Muscle of leg (tissue), 11 donors: ENCODE data around the gene WASHC2A. TPM values are rescaled to one million over a fixed set of nuclear protein-coding genes. Genes with fewer than 3 reads are reported as not detected.
"Not testable (repeated sequence)": the region's sequence is repeated elsewhere in the genome, so short reads cannot be mapped to it uniquely, and the experiment has no call there.

Experiments
- DNase-seq: peaks from one replicate; pipeline ENCODE4 v3.0.0; 2013
- H3K27ac ChIP-seq: one replicate; pipeline ENCODE4 v1.5.1; 2013; ENCODE audit warnings: mild to moderate bottlenecking, low read length, control low read depth
- H3K27me3 ChIP-seq: one replicate; pipeline ENCODE4 v1.6.1; 2013; ENCODE audit warnings: low read length; ENCODE audit not compliant: control insufficient read depth, insufficient read depth
- H3K36me3 ChIP-seq: one replicate; pipeline ENCODE4 v1.6.1; 2013; ENCODE audit warnings: low read length; ENCODE audit not compliant: control insufficient read depth, insufficient read depth
- H3K4me1 ChIP-seq: one replicate; pipeline ENCODE4 v1.6.1; 2013; ENCODE audit warnings: low read length; ENCODE audit not compliant: control insufficient read depth, insufficient read depth
- H3K4me3 ChIP-seq: one replicate; pipeline ENCODE4 v1.5.1; 2013; ENCODE audit warnings: low read length, control low read depth
- H3K9me3 ChIP-seq: replicated peaks from 2 replicates; pipeline ENCODE4 v1.6.1; 2013; ENCODE audit warnings: low read depth, low read length; ENCODE audit not compliant: control insufficient read depth
- WGBS: methylation state at CpG from one replicate; pipeline ENCODE4 v1.1.5; 2013; ENCODE audit warnings: missing lambda C conversion rate; ENCODE audit not compliant: insufficient coverage; 5-methylcytosine and 5-hydroxymethylcytosine counted together
- polyA plus RNA-seq, 8 donors: library from polyadenylated mRNA; unstranded; fragments of 120-200 nt; gene quantifications; one replicate each; pipeline versions ENCODE4 v1.2.1 to v1.2.3, GENCODE V29; 2013; ENCODE audit warnings: inconsistent platforms in 1 of 8, low replicate concordance in 1 of 8; ENCODE audit not compliant: insufficient read length in 8 of 8, insufficient read depth in 1 of 8
- total RNA-seq: library from RNA; stranded (reverse); fragments of 120-200 nt; gene quantifications from one replicate; pipeline ENCODE4 v1.2.4, GENCODE V29; 2013

Gene WASHC2A
- total and polyA plus RNA-seq, 9 donors = 22.0 to 32.4 (median 25.2) TPM

DNA sequence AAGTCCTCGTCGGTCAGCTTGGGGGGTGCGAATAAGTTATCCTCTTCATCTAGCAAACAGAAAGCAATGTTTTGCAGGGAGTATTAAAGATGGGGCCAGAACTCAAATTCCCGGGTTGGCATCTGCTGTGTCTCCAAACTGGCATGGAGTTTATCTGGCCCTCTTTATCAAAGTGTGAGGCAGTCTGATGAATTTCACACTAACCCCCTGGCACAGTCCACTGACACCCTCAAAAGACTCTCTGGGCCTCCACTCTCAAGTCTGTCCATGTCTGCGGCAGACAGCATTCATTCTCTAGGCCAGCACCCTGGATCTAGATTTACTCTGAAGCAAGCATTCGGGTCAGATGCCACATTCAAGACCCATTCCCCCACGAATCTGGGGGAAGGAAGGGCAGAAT is 6.2 kb upstream of the WASHC2A start:
- not testable (repeated sequence) for H3K36me3 ChIP-seq, H3K27me3 ChIP-seq, H3K4me3 ChIP-seq, H3K27ac ChIP-seq, H3K4me1 ChIP-seq, DNase-seq, H3K9me3 ChIP-seq
- WGBS = 60% methylated on average over 1 of the region's 7 CpGs

DNA sequence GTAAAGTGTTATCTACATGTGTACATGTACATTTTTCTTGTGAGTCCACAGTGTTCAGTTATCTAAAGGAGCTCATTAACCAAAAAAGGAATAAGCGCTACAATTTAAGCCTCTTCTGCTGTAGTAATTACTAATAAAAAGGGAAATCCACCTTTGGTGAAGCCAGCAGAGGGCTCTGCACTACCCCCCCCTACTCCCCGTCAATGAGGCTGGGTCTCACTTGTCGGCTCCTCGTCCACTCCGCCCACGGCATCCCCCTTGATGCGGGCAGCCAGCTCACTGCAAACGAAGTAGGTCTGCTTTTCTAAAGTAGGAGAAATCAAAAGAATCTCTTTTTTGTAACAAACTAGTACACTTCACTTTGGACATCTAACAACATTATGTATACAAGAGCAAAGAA is 4.7 kb upstream of the WASHC2A start:
- H3K9me3 ChIP-seq = no peaks in the 10 kb centered on the region
- no peaks in the 10 kb centered on the region for H3K36me3 ChIP-seq
- WGBS = 3% methylated on average over 6 of the region's 8 CpGs
- H3K27ac ChIP-seq = no peak overlapping the region
- DNase-seq = no peak
- H3K27me3 ChIP-seq = no peaks in the 10 kb centered on the region
- H3K4me3 ChIP-seq = no peak overlapping the region
- no peaks in the 10 kb centered on the region for H3K4me1 ChIP-seq

DNA sequence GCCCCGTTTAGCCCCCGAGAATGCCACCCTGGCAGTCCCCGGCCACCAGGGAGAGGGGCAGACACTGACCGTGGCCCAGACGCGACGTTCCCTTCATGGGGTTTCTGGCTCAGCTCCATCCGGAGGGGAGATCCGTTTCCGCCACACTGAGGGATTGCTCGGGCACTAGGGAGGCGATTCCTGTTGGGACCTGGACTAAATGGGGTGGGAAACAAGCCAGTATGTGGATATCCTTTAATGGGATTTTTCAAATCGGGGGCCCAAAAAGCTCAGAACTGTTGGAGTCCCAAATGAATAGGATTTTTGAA is 552 bp downstream of the WASHC2A start:
- not testable (repeated sequence) for H3K4me1 ChIP-seq, H3K9me3 ChIP-seq, H3K27ac ChIP-seq, DNase-seq, H3K27me3 ChIP-seq, H3K36me3 ChIP-seq
- no CpG with 5 or more reads among the region's 13 CpGs for WGBS
- peak overlapping the region; percentile 64 for H3K4me3 ChIP-seq

DNA sequence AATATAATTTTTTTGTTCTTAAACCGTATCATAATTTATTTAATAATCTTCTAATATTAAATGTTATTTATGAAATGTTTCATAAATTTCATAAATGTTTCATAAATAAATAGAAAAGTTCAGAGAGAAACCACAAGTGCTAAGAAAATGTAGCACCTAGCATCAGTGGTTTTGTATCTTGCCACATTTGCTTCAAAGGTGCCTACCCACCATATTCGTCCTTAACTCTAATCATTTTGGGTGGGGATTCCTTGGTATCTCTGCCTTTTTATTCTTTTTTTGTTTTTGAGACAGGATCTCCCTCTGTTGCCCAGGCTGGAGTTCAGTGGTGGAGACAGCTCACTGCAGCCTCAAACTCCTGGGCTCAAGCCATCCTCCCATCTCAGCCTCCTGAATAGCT is 7.4 kb downstream of the WASHC2A start:
- H3K27me3 ChIP-seq, DNase-seq, H3K36me3 ChIP-seq, H3K4me1 ChIP-seq, H3K9me3 ChIP-seq, H3K4me3 ChIP-seq, H3K27ac ChIP-seq: not testable (repeated sequence)
- WGBS = no CpG with 5 or more reads among the region's 2 CpGs

DNA sequence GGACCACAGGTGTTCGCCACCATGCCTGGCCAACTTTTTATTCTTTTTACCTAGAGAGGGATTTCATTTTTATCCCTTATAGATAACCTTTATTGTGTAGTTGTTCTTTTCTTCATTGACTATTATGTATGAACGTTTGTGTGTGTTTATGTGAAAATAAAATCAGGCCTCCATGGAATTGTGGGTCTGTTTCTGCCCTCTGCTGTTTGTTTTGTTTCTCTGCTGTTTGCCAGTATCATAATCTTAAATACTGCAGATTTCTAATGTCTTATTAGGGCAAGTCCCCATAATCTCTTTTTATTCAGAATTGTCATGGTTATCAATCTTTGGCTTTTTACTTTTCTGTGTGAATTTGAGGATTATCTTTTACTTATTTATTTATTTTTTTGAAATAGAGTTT is 7.8 kb downstream of the WASHC2A start:
- not testable (repeated sequence) for H3K36me3 ChIP-seq, H3K4me3 ChIP-seq, H3K27ac ChIP-seq, DNase-seq, H3K9me3 ChIP-seq, H3K27me3 ChIP-seq, H3K4me1 ChIP-seq
- no CpG with 5 or more reads among the region's 2 CpGs for WGBS

DNA sequence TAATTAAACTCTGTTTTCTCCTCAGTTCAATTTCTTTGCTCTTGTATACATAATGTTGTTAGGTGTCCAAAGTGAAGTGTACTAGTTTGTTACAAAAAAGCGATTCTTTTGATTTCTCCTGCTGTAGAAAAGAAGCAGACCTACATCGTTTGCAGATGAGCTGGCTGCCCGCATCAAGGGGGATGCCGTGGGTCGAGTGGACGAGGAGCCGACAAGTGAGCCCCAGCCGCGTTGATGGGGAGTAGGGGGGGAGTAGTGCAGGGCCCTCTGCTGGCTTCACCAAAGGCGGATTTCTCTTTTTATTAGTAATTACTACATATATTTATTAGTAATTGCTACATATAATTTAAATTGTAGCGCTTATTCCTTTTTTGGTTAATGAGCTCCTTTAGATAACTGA is 23.6 kb downstream of the WASHC2A start:
- no CpG with 5 or more reads among the region's 11 CpGs for WGBS
- not testable (repeated sequence) for H3K27me3 ChIP-seq, H3K9me3 ChIP-seq, H3K4me1 ChIP-seq, H3K27ac ChIP-seq, H3K4me3 ChIP-seq, DNase-seq, H3K36me3 ChIP-seq

DNA sequence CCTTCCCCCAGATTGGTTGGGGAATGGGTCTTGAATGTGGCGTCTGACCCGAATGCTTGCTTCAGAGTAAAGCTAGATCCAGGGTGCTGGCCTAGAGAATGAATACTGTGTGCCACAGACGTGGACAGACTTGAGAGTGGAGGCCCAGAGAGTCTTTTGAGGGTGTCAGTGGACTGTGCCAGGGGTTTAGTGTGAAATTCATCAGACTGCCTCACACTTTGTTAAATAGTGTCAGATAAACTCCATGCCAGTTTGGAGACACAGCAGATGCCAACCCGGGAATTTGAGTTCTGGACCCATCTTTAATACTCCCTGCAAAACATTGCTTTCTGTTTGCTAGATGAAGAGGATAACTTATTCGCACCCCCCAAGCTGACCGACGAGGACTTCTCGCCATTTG is 25.2 kb downstream of the WASHC2A start:
- no CpG with 5 or more reads among the region's 8 CpGs for WGBS
- H3K9me3 ChIP-seq, H3K4me1 ChIP-seq, H3K36me3 ChIP-seq, H3K27ac ChIP-seq, H3K27me3 ChIP-seq, H3K4me3 ChIP-seq, DNase-seq: not testable (repeated sequence)

DNA sequence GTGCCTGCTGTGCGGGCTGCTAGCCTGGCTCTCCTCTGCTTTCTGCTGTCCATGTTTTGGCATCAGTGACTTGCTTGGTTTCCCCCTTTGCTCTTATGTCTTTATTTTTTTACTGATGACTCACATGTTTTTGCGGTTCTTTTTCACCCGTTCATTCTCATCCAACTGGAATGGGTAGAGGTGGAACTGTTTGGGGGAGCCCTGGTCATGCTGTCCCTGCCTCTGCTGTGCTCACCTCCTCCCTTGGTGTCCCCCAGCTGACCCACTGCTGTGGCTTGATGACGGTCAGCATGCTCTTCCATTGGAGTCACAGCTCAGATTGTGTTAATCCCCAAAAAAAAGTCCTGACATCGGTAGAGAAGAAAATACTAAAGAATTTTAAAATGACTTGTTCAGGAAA is 26.9 kb downstream of the WASHC2A start:
- not testable (repeated sequence) for H3K9me3 ChIP-seq, H3K4me1 ChIP-seq, H3K27ac ChIP-seq, H3K36me3 ChIP-seq, H3K4me3 ChIP-seq, DNase-seq, H3K27me3 ChIP-seq
- WGBS = no CpG with 5 or more reads among the region's 5 CpGs

DNA sequence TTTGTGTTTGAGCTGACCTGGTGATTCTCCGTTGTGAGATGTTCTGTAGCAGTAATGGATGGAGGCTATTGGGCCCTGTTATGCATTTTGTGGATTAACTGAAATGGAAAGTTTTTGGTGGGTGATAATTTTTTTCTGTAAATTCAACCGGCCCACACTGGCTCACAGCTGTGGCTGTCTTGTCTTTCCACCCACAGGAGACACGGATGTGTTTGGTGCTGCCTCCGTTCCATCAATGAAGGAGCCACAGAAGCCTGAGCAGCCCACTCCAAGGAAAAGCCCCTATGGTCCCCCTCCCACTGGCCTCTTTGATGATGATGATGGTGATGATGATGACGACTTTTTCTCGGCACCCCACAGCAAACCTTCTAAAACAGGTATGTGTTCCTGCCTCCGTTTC is 27.6 kb downstream of the WASHC2A start:
- no CpG with 5 or more reads among the region's 7 CpGs for WGBS
- H3K27me3 ChIP-seq, DNase-seq, H3K27ac ChIP-seq, H3K36me3 ChIP-seq, H3K4me1 ChIP-seq, H3K9me3 ChIP-seq, H3K4me3 ChIP-seq: not testable (repeated sequence)

DNA sequence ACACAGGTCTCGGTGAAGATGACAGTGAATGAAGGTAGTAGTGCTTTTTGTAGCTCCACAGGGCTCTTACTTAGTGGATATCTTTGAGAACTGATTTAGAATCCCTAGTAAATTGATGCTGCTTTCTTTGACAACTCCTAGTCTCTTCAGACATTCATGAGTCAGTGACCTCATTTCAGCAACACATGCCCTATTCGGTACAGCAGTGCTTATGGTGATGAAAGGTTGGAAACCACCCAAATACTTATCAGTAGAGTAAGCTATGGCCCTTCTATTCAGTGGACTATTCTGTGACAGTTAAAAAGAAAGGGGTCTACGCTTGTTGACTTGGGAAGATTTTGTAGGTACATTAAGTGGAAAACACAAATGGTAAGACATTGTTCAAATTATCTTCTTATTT is 29.0 kb downstream of the WASHC2A start:
- H3K27me3 ChIP-seq, DNase-seq, H3K9me3 ChIP-seq, H3K27ac ChIP-seq, H3K4me3 ChIP-seq, H3K4me1 ChIP-seq, H3K36me3 ChIP-seq: not testable (repeated sequence)
- WGBS = no CpG with 5 or more reads among the region's 3 CpGs

DNA sequence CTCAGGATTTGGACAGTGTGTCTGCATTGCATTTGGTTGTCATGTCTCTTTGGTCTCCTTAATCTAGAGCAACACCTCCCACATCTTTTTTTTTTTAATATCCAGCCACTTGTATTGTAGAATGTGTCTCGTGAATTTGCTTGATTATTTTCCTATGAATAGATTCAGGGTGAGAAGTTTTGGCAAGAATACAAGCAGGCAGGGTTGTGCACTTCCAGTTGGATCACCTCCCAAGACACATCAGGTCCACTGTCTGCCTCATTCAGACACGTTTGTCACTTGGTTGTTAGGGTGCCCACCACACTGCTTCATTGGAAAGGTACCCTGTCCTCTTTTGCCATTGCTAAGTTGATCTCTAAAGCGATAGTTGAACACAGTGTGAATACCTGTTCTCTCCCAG is 30.9 kb downstream of the WASHC2A start:
- H3K27me3 ChIP-seq, H3K4me3 ChIP-seq, DNase-seq, H3K27ac ChIP-seq, H3K4me1 ChIP-seq, H3K9me3 ChIP-seq: not testable (repeated sequence)
- peaks cover 13% of the 10 kb centered on the region for H3K36me3 ChIP-seq
- no CpG with 5 or more reads among the region's 3 CpGs for WGBS
